ENCODE data around the gene CPA4.

DNA sequence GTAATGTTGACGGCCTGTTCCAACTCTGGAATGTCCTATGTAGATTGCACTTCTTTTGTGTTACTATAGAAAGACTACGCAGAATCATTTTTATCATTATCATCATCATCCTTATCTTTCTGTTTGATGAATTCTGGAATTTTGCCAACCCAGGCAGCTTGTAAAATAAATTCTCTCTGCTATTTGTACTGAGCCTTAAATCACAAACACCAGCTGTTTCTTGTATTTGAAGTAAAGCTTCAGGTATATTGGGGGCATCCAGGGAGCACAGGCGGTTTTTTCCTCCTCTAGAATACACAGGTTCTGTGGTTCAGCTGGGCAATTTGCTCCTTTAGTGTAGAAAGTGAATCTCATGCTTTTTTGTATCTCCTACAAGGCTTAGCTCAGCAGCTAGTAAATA is 36.7 kb downstream of the CPA4 start:
- TF ChIP-seq, protein P1, sequence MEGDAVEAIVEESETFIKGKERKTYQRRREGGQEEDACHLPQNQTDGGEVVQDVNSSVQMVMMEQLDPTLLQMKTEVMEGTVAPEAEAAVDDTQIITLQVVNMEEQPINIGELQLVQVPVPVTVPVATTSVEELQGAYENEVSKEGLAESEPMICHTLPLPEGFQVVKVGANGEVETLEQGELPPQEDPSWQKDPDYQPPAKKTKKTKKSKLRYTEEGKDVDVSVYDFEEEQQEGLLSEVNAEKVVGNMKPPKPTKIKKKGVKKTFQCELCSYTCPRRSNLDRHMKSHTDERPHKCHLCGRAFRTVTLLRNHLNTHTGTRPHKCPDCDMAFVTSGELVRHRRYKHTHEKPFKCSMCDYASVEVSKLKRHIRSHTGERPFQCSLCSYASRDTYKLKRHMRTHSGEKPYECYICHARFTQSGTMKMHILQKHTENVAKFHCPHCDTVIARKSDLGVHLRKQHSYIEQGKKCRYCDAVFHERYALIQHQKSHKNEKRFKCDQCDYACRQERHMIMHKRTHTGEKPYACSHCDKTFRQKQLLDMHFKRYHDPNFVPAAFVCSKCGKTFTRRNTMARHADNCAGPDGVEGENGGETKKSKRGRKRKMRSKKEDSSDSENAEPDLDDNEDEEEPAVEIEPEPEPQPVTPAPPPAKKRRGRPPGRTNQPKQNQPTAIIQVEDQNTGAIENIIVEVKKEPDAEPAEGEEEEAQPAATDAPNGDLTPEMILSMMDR (IDR thresholded peaks at IDR 0.05; ENCODE audit: poor library complexity) = no peak
- TF ChIP-seq EZH2 (IDR thresholded peaks at IDR 0.05; ENCODE audit: borderline replicate concordance) (no peak), EZH2phosphoT487 (IDR thresholded peaks at IDR 0.05; ENCODE audit: low read depth, severe bottlenecking, unreplicated experiment) (no peak)

Data from hepatocyte (in vitro differentiated cells).